Omental fat pad (tissue), 4 donors: Measurements from ENCODE around the gene VASH1. TPM values are rescaled to one million over a fixed set of nuclear protein-coding genes. Genes with fewer than 3 reads are reported as not detected.

Experiments
- ATAC-seq: fragments of 150-250 bp; one replicate; pipeline ENCODE4 v1.9.1; 2016; ENCODE audit warnings: mild to moderate bottlenecking, moderate library complexity; ENCODE audit not compliant: low FRiP score
- DNase-seq: peaks from one replicate; pipeline ENCODE4 v3.0.0-alpha.2; 2019; ENCODE audit warnings: low spot score
- CTCF ChIP-seq, 3 donors: fragments of 450-650 bp; IDR thresholded peaks; one replicate each; pipeline ENCODE4 v1.5.1; 2016 to 2017; ENCODE audit warnings: antibody characterized with exemption in 3 of 3, mild to moderate bottlenecking in 3 of 3, moderate library complexity in 2 of 3
- total RNA-seq, 4 donors: library from RNA; depleted of rRNA; stranded (reverse); fragments of >200 nt; gene quantifications; one replicate each; pipeline ENCODE4 v1.1.0, GENCODE V29; 2016

VASH1 gene
- total RNA-seq, 4 donors from 2014 or later: 5.6 to 22.9 (median 11.0) TPM

- ATAC-seq (no peak), DNase-seq (no peak)
- no peak for TF ChIP-seq CTCF (IDR thresholded peaks at IDR 0.05)
These were observed 16.5 kb downstream of the VASH1 start for GRCh38 chr14:76777721-76778120.

GRCh38 chr14:76778546-76779215 is 17.4 kb downstream of the VASH1 start:
- ATAC-seq: no peak
- TF ChIP-seq CTCF (IDR thresholded peaks at IDR 0.05): no peak
- no peak for DNase-seq

GRCh38 chr14:76779221-76780057 is 18.2 kb downstream of the VASH1 start:
- no peak for TF ChIP-seq CTCF (IDR thresholded peaks at IDR 0.05)
- ATAC-seq (no peak), DNase-seq (no peak)

GRCh38 chr14:76780058-76780345 is 18.7 kb downstream of the VASH1 start:
- DNase-seq (no peak), ATAC-seq (no peak)
- TF ChIP-seq CTCF (IDR thresholded peaks at IDR 0.05): no peak

GRCh38 chr14:76780360-76780759 is 19.1 kb downstream of the VASH1 start:
- TF ChIP-seq CTCF (IDR thresholded peaks at IDR 0.05): no peak
- DNase-seq: no peak
- no peak for ATAC-seq

GRCh38 chr14:76780875-76781647 is 19.8 kb downstream of the VASH1 start:
- no peak for TF ChIP-seq CTCF (IDR thresholded peaks at IDR 0.05)
- DNase-seq (no peak), ATAC-seq (no peak)
